Endothelial cell of umbilical vein (primary cell): ENCODE measurements around the gene XIRP2.

Experiments
- CTCF ChIP-seq, 2 donors: IDR thresholded peaks; 1 replicate in 1 of 2; 2 replicates in 1 of 2; pipeline ENCODE4 v1.5.1; 2011; ENCODE audit warnings: low read length in 2 of 2, mild to moderate bottlenecking in 2 of 2, moderate library complexity in 2 of 2, control low read depth in 1 of 2, inconsistent platforms in 1 of 2, low read depth in 1 of 2; ENCODE audit not compliant: insufficient read depth in 1 of 2; ENCODE audit errors: extremely low read depth in 1 of 2
- EZH2 ChIP-seq: IDR thresholded peaks from 2 replicates; pipeline ENCODE4 v1.6.1; 2012; ENCODE audit warnings: borderline replicate concordance, low read depth, mild to moderate bottlenecking, moderate library complexity, low read length, inconsistent platforms; ENCODE audit not compliant: severe bottlenecking
- POLR2A ChIP-seq: IDR thresholded peaks from 2 replicates; pipeline ENCODE4 v1.6.1; 2012; ENCODE audit warnings: low read depth, mild to moderate bottlenecking, control low read depth, low read length
- POLR2AphosphoS5 ChIP-seq: IDR thresholded peaks from 2 replicates; pipeline ENCODE4 v1.6.1; 2012; ENCODE audit warnings: low read depth, mild to moderate bottlenecking, control low read depth, low read length, moderate library complexity; ENCODE audit not compliant: insufficient read depth

GRCh38 chr2:166926657-166927056, 38.4 kb downstream of the XIRP2 start:
- no peak for TF ChIP-seq CTCF (IDR thresholded peaks at IDR 0.05; ENCODE audit: extremely low read depth in 1 of 2, insufficient read depth in 1 of 2, low read depth in 1 of 2, low read length in 2 of 2)
- no peak for TF ChIP-seq POLR2A
- no peak for TF ChIP-seq POLR2AphosphoS5
- no peak for TF ChIP-seq EZH2
